Astrocyte of the spinal cord (primary cell): ENCODE data around the gene UBE2E2.

Source experiments
- DNase-seq: peaks from one replicate; pipeline ENCODE4 v3.0.0; 2011; ENCODE audit warnings: low read depth, low spot score
- H3K4me3 ChIP-seq: 2 replicates; pipeline ENCODE4 v1.5.1; 2011; ENCODE audit warnings: low read depth, mild to moderate bottlenecking, low read length, moderate library complexity
- CTCF ChIP-seq: IDR thresholded peaks from 2 replicates; pipeline ENCODE4 v1.5.1; 2012; ENCODE audit warnings: low read depth, mild to moderate bottlenecking, low read length, inconsistent platforms
- in situ Hi-C: cut with HindIII; loops from 2 replicates; pipeline ENCODE4 v1.10.0; 2017; ENCODE audit warnings: low sequenced_read_pairs

The UBE2E2 gene

GRCh38 chr3:23590424-23591273, 387.5 kb downstream of the UBE2E2 start:
- TF ChIP-seq CTCF, result no peak
- no peak overlapping the region for H3K4me3 ChIP-seq
- DNase-seq, result no peak
- in situ Hi-C loops, result no loop called here

GRCh38 chr3:23591374-23591773, 388.2 kb downstream of the UBE2E2 start:
- no peak for DNase-seq
- no peak overlapping the region for H3K4me3 ChIP-seq
- in situ Hi-C loops, result no loop called here
- no peak for TF ChIP-seq CTCF

- DNase-seq, result no peak
- TF ChIP-seq CTCF, result no peak
- no peak overlapping the region for H3K4me3 ChIP-seq
- in situ Hi-C loops, result no loop called here
Observed at GRCh38 chr3:23592961-23593931, 390.1 kb downstream of the UBE2E2 start.

- no peak for DNase-seq
- no peak for TF ChIP-seq CTCF
- in situ Hi-C loops, result no loop called here
- no peak overlapping the region for H3K4me3 ChIP-seq
Observed at GRCh38 chr3:23594066-23594465, 390.9 kb downstream of the UBE2E2 start.

GRCh38 chr3:23594894-23595670, 392.0 kb downstream of the UBE2E2 start:
- peak; percentile 36 for DNase-seq
- in situ Hi-C loops, result no loop called here
- H3K4me3 ChIP-seq, result no peak overlapping the region
- TF ChIP-seq CTCF, result peak; percentile 18

GRCh38 chr3:23595851-23596250, 392.7 kb downstream of the UBE2E2 start:
- no peak for TF ChIP-seq CTCF
- H3K4me3 ChIP-seq, result no peak overlapping the region
- DNase-seq, result no peak
- in situ Hi-C loops, result no loop called here
